ENCODE data around the gene PEAK3. TPM values are rescaled to one million over a fixed set of nuclear protein-coding genes. Genes with fewer than 3 reads are reported as not detected.
A peak's percentile ranks its signal among the peaks of the same experiment; 100 is the strongest.

Gene PEAK3
- total RNA-seq, 2 experiments from 2014 or later: not detected

DNA sequence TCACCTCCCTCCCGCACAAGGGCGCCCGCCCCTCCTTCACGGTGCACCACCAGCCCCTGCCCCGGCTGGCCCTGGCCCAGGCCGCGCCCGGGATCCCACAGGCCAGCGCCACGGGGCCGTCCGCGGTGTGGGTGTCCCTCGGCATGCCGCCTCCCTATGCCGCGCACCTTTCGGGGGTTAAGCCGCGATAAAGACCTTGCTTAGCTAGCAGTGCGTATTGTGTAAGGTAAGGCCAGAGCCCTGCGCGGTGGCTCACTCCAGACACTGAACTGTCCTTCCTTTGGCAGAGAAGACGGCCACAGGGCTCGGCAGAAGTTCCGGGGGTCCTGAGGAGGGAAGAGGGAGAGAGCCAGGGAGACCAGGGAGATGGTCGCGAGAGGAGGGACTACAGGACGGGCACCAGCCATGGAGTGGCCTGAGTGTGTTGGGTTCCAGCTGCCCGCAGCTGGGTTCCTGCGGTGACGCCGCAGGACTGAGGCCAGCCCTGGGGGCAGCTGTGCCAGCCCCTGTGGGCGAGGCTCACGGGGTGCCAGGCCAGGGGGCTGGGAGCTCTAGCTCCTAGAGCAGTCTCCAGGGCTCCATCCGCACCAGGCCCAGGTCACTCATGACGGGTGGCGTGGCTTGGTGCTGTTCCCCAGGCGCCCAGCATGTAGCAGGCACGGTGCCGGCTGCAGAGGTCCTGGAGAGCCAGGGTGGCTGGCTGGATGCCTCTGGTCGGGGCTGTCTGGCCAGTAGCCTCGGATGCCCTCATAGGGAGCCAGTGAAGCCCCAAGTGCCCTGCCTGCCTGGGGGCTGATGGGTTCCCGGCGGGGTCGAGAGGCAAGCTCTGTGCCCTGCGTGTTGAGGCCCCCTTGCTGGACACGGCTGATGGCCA lies 53.6 kb downstream of the PEAK3 start:
- Mint-ChIP-seq H3K4me1 (ENCODE audit: low read depth) (peaks cover 5% of the 10 kb centered on the region), H3K36me3 (peaks cover 36% of the 10 kb centered on the region), H3K27ac (no peak overlapping the region), H3K27me3 (no peaks in the 10 kb centered on the region), H3K4me3 (no peak overlapping the region), H3K9me3 (no peaks in the 10 kb centered on the region)
- intact Hi-C loops (cut with micrococcal nuclease): no loop called here
- no peak for DNase-seq
- ChIA-PET CTCF (no interaction called here), POLR2A (no interaction called here)

DNA sequence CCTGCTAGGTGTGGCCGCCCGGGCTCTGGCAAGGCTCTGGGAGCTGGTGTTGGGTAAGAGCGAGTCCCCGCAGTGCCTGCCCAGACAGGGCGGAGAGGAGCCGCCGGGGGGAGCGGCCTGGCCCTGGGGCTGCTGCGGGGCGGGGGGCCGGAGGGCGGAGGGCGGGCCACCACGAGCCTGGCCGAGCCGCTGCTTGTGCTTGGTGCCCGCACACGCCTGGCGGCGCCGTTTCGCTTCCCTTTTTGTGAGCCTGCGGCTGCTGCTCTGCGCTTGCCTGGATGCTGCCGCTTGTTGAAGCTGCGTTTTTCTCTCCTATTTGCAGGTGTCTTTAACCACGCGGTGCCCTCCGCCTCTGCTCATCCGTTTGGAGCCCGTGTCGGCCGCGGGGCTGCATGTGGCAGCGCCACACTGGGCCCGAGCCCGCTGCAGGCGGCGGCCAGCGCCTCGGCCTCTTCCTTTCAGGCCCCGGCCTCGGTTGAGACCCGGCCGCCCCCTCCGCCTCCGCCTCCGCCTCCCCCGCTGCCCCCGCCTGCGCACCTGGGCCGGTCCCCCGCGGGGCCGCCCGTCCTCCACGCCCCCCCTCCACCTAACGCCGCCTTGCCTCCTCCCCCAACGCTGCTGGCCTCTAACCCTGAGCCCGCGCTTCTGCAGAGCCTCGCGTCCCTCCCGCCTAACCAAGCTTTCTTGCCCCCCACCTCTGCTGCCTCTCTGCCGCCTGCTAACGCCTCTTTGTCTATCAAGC lies 54.4 kb downstream of the PEAK3 start:
- CTCF ChIA-PET: no interaction called here
- Mint-ChIP-seq H3K27ac (no peak overlapping the region), H3K27me3 (no peaks in the 10 kb centered on the region), H3K36me3 (peaks cover 33% of the 10 kb centered on the region), H3K9me3 (no peaks in the 10 kb centered on the region), H3K4me3 (no peak overlapping the region), H3K4me1 (ENCODE audit: low read depth) (peaks cover 4% of the 10 kb centered on the region)
- intact Hi-C loops (cut with micrococcal nuclease): no loop called here
- no peak for DNase-seq
- POLR2A ChIA-PET: no interaction called here

DNA sequence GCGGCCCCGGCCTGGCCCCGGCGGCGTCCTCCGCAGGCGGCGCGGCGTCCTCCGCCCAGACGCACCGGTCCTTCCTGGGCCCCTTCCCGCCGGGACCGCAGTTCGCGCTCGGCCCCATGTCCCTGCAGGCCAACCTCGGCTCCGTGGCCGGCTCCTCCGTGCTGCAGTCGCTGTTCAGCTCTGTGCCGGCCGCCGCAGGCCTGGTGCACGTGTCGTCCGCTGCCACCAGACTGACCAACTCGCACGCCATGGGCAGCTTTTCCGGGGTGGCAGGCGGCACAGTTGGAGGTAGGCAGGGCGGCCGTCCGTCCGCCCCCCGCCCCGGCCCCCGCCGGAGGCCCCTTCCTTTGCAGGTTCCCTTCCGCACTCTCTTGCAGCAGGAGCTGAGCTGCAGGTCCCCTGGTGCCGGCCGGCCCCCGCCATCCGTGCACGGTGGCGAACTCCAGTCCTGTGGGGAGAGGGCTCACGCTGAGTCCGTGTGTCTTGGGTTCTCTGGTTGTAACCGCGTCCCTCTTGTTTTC lies 55.1 kb downstream of the PEAK3 start:
- no peak overlapping the region for H3K4me3 Mint-ChIP-seq
- no peaks in the 10 kb centered on the region for H3K27me3 Mint-ChIP-seq
- ChIA-PET POLR2A (interaction anchor here (0.9 kb wide), 1 partner anchor 9 kb away, joined by 3 read pairs; the partner anchor contains the start of gene PLEKHJ1), CTCF (no interaction called here)
- peaks cover 33% of the 10 kb centered on the region for H3K36me3 Mint-ChIP-seq
- H3K27ac Mint-ChIP-seq: no peak overlapping the region
- no peak for DNase-seq
- intact Hi-C loops (cut with micrococcal nuclease): no loop called here
- H3K9me3 Mint-ChIP-seq: no peaks in the 10 kb centered on the region
- no peaks in the 10 kb centered on the region for H3K4me1 Mint-ChIP-seq (ENCODE audit: low read depth)

DNA sequence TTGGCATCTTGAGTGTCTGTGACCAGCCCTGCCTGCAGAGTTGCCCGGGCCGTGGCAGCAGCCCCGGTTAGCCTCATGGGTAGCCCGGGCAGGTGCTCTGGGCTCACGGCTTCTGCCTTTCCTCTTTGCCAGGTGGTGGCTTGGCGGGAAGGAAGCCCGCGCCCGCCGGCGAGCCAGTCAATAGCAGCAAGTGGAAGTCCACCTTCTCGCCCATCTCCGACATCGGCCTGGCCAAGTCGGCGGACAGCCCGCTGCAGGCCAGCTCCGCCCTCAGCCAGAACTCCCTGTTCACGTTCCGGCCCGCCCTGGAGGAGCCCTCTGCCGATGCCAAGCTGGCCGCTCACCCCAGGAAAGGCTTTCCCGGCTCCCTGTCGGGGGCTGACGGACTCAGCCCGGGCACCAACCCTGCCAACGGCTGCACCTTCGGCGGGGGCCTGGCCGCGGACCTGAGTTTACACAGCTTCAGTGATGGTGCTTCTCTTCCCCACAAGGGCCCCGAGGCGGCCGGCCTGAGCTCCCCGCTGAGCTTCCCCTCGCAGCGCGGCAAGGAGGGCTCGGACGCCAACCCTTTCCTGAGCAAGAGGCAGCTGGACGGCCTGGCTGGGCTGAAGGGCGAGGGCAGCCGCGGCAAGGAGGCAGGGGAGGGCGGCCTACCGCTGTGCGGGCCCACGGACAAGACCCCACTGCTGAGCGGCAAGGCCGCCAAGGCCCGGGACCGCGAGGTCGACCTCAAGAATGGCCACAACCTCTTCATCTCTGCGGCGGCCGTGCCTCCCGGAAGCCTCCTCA lies 55.7 kb downstream of the PEAK3 start:
- Mint-ChIP-seq H3K27me3 (no peaks in the 10 kb centered on the region), H3K4me3 (no peak overlapping the region), H3K9me3 (no peaks in the 10 kb centered on the region), H3K36me3 (peaks cover 33% of the 10 kb centered on the region), H3K4me1 (ENCODE audit: low read depth) (no peaks in the 10 kb centered on the region), H3K27ac (no peak overlapping the region)
- DNase-seq: no peak
- intact Hi-C loops (cut with micrococcal nuclease): no loop called here
- ChIA-PET CTCF (interaction anchor here (1.8 kb wide), 1 partner anchor 70 kb away, joined by 4 read pairs; no protein-coding TSS in a partner anchor), POLR2A (interaction anchor here (0.9 kb wide), 1 partner anchor 10 kb away, joined by 3 read pairs; the partner anchor contains the start of gene PLEKHJ1)

DNA sequence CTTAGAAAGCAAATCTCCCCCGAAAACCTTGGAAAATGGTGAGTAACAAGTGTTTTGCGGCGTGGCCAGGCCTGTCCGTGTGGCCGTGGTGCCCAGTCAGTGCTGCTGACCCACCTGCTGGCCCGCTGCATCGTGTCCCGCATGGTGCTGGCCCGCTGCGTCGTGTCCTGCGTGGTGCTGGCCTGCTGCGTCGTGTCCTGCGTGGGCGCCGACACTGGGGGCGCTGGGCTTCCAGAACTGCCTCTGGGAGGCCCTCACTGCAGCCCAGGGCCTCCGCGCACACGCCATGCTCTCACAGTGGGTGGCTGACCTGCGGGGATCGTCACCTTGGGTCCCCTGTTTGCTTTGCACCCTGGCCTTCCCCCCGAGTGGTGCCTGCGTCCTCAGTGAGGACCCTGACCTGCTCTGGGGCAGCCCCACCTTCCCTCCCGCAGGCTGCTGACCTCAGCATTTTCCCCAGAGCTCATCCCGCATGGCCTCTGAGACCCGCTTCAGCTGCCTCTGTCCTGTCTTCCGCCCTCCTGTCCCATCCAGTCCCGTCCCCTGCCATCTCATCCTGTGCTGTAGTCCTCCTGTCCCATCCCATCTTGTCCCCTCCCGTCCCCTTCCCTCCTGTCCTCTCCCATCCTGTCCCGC lies 56.4 kb downstream of the PEAK3 start:
- ChIA-PET CTCF (interaction anchor here (1.8 kb wide), 1 partner anchor 70 kb away, joined by 4 read pairs; no protein-coding TSS in a partner anchor), POLR2A (no interaction called here)
- H3K27ac Mint-ChIP-seq: no peak overlapping the region
- intact Hi-C loops (cut with micrococcal nuclease): no loop called here
- no peaks in the 10 kb centered on the region for H3K27me3 Mint-ChIP-seq
- H3K4me3 Mint-ChIP-seq: no peak overlapping the region
- peaks cover 36% of the 10 kb centered on the region for H3K36me3 Mint-ChIP-seq
- DNase-seq: no peak
- no peaks in the 10 kb centered on the region for H3K4me1 Mint-ChIP-seq (ENCODE audit: low read depth)
- no peaks in the 10 kb centered on the region for H3K9me3 Mint-ChIP-seq

DNA sequence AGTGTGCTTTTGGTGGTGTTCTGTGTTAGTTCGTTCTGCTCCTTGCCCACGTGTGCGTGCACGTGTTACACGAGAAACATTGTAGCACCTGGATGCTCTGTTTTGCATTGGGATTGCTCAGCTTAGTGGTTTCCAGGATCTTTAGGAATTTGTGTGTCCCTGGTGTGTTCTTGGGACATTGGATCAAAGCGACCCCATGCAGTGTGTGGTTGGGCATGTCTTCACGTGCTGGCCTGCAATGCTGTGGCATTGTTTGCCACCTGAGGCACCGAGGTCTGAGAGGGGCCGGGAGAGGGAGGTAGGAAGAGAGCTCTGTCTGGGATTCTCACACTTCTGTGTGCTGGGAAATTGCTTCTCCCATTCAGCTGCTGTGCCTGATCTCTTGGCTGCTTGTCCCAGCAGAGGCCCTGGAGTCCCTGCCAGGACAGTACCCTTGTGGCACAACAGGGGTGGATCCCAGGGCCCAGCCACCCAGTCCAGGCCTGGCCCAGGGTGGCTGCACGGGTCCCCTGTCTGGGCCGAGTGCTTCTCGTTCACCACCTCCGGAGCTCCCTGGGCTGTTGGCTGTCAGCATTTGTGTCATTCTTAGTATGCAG lies 57.1 kb downstream of the PEAK3 start:
- H3K9me3 Mint-ChIP-seq: no peaks in the 10 kb centered on the region
- POLR2A ChIA-PET: no interaction called here
- H3K4me3 Mint-ChIP-seq: no peak overlapping the region
- H3K4me1 Mint-ChIP-seq (ENCODE audit: low read depth): no peaks in the 10 kb centered on the region
- H3K27ac Mint-ChIP-seq: no peak overlapping the region
- H3K27me3 Mint-ChIP-seq: no peaks in the 10 kb centered on the region
- intact Hi-C loops (cut with micrococcal nuclease): no loop called here
- H3K36me3 Mint-ChIP-seq: peaks cover 33% of the 10 kb centered on the region
- DNase-seq: no peak
- CTCF ChIA-PET: interaction anchor here (1.8 kb wide), 1 partner anchor 69 kb away, joined by 4 read pairs; no protein-coding TSS in a partner anchor

Small RNA genes lying within 50 kb of the gene (microRNA-seq; reads per million reads assigned to microRNA genes)
- 5.5 reads per million, percentile 18 among the genes with 10 or more reads in this experiment for gene MIR1227 (ENCODE audit: borderline microRNAs expressed, borderline number of aligned reads, borderline replicate concordance)
- not detected for gene MIR4321 (ENCODE audit: borderline microRNAs expressed, borderline number of aligned reads, borderline replicate concordance)

Other genes starting within 250 kb of the PEAK3 start
- gene MKNK2, start 230.9 kb downstream of the PEAK3 start, total RNA-seq: 100 to 1,000 TPM; 143 to 157 TPM
- gene MOB3A, start 185.8 kb downstream of the PEAK3 start, total RNA-seq: 100 to 1,000 TPM; 117 to 122 TPM
- 10 to 100 TPM; 14.2 to 16.4 TPM for gene IZUMO4, start 185.3 kb downstream of the PEAK3 start, total RNA-seq
- 10 to 100 TPM; 84.6 to 89.1 TPM for gene AP3D1, start 130.6 kb downstream of the PEAK3 start, total RNA-seq
- 10 to 100 TPM; 50.2 to 53.7 TPM for gene DOT1L, start 118.2 kb downstream of the PEAK3 start, total RNA-seq
- 10 to 100 TPM; 60.8 to 64.0 TPM for gene PLEKHJ1, start 45.8 kb downstream of the PEAK3 start, total RNA-seq
- 100 to 1,000 TPM; 123 to 134 TPM for gene SF3A2, start 45.4 kb downstream of the PEAK3 start, total RNA-seq
- 1 to 10 TPM; 2.8 to 3.4 TPM for gene AMH, start 32.9 kb downstream of the PEAK3 start, total RNA-seq
- gene JSRP1, start 25.8 kb downstream of the PEAK3 start, total RNA-seq: 1 to 10 TPM in 1 of 2 experiments, under 1 TPM in 1; 0.56 to 1.2 TPM
- under 1 TPM in 1 of 2 experiments, not detected in 1; 0.10 TPM for gene LINGO3, start 26.0 kb upstream of the PEAK3 start, total RNA-seq
- 100 to 1,000 TPM; 137 to 144 TPM for gene LSM7, start 46.4 kb upstream of the PEAK3 start, total RNA-seq
- 10 to 100 TPM; 43.8 TPM for gene SPPL2B, start 46.5 kb upstream of the PEAK3 start, total RNA-seq
- gene TMPRSS9, start 78.1 kb upstream of the PEAK3 start, total RNA-seq: not detected
- gene TIMM13, start 145.4 kb upstream of the PEAK3 start, total RNA-seq: 10 to 100 TPM; 69.0 to 72.0 TPM
- 100 to 1,000 TPM; 100 to 104 TPM for gene LMNB2, start 174.8 kb upstream of the PEAK3 start, total RNA-seq
- gene GADD45B, start 194.0 kb upstream of the PEAK3 start, total RNA-seq: 10 to 100 TPM; 34.5 to 38.1 TPM